ENCODE results near the gene THRA.
A peak's percentile ranks its signal among the peaks of the same experiment; 100 is the strongest.

THRA gene, protein sequence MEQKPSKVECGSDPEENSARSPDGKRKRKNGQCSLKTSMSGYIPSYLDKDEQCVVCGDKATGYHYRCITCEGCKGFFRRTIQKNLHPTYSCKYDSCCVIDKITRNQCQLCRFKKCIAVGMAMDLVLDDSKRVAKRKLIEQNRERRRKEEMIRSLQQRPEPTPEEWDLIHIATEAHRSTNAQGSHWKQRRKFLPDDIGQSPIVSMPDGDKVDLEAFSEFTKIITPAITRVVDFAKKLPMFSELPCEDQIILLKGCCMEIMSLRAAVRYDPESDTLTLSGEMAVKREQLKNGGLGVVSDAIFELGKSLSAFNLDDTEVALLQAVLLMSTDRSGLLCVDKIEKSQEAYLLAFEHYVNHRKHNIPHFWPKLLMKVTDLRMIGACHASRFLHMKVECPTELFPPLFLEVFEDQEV

GRCh38 chr17:40062329-40063186 is at the start of gene THRA:
Gene THRA (plus strand): TSS chr17:40062965. CDS start chr17:40074489, 11,524 bp downstream.
- DNase-seq (ENCODE audit: low read depth in 2 of 2, low spot score in 1 of 2), result peak in 1 of 2 donors; percentile 44

- no peak for DNase-seq (ENCODE audit: low read depth in 2 of 2, low spot score in 1 of 2)
Observed at GRCh38 chr17:40014375-40014980, 48.3 kb upstream of the THRA start.

DNA sequence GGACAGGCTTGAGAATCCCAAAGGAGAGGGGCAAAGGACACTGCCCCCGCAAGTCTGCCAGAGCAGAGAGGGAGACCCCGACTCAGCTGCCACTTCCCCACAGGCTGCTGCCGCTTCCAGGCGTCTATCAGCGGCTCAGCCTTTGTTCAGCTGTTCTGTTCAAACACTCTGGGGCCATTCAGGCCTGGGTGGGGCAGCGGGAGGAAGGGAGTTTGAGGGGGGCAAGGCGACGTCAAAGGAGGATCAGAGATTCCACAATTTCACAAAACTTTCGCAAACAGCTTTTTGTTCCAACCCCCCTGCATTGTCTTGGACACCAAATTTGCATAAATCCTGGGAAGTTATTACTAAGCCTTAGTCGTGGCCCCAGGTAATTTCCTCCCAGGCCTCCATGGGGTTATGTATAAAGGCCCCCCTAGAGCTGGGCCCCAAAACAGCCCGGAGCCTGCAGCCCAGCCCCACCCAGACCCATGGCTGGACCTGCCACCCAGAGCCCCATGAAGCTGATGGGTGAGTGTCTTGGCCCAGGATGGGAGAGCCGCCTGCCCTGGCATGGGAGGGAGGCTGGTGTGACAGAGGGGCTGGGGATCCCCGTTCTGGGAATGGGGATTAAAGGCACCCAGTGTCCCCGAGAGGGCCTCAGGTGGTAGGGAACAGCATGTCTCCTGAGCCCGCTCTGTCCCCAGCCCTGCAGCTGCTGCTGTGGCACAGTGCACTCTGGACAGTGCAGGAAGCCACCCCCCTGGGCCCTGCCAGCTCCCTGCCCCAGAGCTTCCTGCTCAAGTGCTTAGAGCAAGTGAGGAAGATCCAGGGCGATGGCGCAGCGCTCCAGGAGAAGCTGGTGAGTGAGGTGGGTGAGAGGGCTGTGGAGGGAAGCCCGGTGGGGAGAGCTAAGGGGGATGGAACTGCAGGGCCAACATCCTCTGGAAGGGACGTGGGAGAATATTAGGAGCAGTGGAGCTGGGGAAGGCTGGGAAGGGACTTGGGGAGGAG is 47.5 kb upstream of the THRA start, which contains the start of gene CSF3:
CSF3 (plus strand) TSS at position 436 of the 993 bp plus-strand sequence; CDS start at position 471, 35 bp downstream.
- DNase-seq (ENCODE audit: low read depth in 2 of 2, low spot score in 1 of 2), result no peak

DNA sequence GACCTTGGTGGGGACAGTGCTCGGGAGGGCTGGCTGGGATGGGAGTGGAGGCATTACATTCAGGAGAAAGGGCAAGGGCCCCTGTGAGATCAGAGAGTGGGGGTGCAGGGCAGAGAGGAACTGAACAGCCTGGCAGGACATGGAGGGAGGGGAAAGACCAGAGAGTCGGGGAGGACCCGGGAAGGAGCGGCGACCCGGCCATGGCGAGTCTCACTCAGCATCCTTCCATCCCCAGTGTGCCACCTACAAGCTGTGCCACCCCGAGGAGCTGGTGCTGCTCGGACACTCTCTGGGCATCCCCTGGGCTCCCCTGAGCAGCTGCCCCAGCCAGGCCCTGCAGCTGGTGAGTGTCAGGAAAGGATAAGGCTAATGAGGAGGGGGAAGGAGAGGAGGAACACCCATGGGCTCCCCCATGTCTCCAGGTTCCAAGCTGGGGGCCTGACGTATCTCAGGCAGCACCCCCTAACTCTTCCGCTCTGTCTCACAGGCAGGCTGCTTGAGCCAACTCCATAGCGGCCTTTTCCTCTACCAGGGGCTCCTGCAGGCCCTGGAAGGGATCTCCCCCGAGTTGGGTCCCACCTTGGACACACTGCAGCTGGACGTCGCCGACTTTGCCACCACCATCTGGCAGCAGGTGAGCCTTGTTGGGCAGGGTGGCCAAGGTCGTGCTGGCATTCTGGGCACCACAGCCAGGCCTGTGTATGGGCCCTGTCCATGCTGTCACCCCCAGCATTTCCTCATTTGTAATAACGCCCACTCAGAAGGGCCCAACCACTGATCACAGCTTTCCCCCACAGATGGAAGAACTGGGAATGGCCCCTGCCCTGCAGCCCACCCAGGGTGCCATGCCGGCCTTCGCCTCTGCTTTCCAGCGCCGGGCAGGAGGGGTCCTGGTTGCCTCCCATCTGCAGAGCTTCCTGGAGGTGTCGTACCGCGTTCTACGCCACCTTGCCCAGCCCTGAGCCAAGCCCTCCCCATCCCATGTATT is 46.5 kb upstream of the THRA start:
- no peak for DNase-seq (ENCODE audit: low read depth in 2 of 2, low spot score in 1 of 2)

DNA sequence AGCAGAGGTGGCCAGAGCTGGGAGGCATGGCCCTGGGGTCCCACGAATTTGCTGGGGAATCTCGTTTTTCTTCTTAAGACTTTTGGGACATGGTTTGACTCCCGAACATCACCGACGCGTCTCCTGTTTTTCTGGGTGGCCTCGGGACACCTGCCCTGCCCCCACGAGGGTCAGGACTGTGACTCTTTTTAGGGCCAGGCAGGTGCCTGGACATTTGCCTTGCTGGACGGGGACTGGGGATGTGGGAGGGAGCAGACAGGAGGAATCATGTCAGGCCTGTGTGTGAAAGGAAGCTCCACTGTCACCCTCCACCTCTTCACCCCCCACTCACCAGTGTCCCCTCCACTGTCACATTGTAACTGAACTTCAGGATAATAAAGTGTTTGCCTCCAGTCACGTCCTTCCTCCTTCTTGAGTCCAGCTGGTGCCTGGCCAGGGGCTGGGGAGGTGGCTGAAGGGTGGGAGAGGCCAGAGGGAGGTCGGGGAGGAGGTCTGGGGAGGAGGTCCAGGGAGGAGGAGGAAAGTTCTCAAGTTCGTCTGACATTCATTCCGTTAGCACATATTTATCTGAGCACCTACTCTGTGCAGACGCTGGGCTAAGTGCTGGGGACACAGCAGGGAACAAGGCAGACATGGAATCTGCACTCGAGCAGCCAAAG is 45.2 kb upstream of the THRA start:
- DNase-seq (ENCODE audit: low read depth in 2 of 2, low spot score in 1 of 2), result no peak

- DNase-seq (ENCODE audit: low read depth in 2 of 2, low spot score in 1 of 2), result no peak
Observed at GRCh38 chr17:40018211-40019121, 44.3 kb upstream of the THRA start.

- DNase-seq (ENCODE audit: low read depth in 2 of 2, low spot score in 1 of 2), result no peak
Observed at GRCh38 chr17:40019140-40019991, 43.4 kb upstream of the THRA start.

- no peak for DNase-seq (ENCODE audit: low read depth in 2 of 2, low spot score in 1 of 2)
Observed at GRCh38 chr17:40020146-40020545, 42.6 kb upstream of the THRA start.

- no peak for DNase-seq (ENCODE audit: low read depth in 2 of 2, low spot score in 1 of 2)
Observed at GRCh38 chr17:40021451-40021971, 41.3 kb upstream of the THRA start.

- DNase-seq (ENCODE audit: low read depth in 2 of 2, low spot score in 1 of 2), result no peak
Observed at GRCh38 chr17:40022497-40022896, 40.3 kb upstream of the THRA start.

DNA sequence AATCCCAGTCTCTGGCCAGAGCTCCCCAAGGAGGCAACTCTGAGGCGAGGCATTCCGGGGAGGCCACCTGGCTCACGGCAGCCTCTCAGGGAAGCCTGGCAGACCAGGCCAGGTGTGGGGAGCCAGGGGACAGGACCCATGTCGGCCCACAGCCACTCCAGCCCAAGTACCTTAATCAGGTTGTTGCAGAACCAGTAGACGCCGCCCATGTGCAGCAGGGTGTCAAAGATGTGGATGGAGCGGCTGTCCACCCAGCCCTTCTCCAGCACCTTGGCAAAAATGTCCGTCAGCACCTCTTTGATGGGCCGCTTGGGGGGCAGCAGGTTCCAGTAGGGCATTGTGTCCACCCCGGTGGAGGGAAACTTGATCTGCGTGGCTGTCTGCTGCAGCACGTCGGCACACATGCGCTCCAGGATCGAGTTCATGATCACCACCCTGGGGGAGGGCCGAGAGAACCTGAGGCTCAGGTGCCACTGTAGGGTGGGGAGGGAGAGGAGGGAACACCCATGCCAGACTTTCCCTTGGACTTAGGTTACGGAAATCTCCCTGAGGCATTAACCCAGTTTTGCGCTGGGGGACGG is 39.7 kb upstream of the THRA start:
- no peak for DNase-seq (ENCODE audit: low read depth in 2 of 2, low spot score in 1 of 2)

DNA sequence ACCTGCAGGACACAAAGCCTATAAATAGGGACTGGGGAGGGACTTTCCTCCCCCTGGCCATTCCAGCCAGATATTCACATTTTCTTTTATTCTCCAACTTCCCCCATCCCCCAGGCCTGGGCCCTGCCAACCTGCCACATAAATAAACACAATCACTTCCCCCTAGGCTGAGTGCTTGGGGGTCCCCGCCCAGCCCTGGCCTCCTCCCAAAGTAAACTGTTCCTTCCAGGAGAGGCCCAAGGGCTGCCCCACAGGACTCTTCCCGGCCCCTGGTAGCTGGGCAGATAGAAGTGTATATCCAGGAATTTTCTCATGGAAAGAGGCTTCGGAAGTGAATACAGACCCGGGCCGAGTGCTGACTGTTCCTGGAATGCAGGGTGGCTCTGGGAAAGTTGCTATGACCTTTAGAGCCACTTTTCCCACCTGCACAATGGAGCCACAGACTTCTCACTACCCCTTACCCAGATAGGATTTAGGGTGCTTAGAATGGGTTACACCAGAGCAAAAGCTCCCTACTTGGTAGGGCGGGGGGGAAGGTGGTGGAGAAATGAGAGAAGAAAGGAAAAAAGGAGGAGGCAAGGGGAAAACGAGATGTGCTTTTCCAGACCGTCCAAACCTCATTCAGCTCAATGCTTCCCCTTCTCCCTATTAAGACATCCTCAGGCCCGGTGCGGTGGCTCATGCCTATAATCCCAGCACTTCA is 39.0 kb upstream of the THRA start:
- DNase-seq (ENCODE audit: low read depth in 2 of 2, low spot score in 1 of 2), result no peak

DNA sequence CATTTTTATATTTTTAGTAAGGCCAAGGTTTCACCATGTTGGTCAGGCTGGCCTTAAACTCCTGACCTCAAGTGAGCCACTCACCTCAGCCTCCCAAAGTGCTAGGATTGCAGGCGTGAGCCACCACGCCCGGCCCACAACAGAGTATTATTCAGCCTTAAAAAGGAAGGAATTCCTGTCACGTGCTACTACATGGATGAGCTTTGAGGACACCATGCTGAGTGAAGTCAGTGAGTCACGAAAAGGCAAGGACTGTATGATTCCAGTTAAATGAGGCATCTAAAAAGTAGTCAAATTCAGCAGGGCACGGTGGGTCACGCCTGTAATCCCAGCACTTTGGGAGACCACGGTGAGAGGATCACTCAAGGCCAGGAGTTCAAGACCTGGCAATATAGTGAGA is 37.9 kb upstream of the THRA start:
- DNase-seq (ENCODE audit: low read depth in 2 of 2, low spot score in 1 of 2), result no peak

DNA sequence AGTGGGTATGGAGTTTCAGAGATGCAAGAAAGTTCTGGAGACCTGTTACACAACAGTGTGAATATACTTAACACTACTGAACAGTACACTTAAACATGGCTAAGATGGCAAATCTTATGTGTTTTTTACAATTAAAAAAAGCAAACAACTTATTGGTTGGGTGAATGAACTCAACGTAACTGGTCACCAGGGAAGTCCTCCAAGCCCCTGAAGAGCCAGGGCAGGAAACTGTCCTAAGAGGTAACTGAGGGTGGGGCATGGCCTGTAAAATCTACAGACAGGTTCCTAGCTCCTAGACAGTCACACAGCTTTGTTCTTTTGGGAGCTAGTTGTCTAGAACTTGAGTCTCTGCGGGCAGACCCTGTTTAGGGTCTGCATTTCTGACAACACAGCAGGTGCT is 37.2 kb upstream of the THRA start:
- no peak for DNase-seq (ENCODE audit: low read depth in 2 of 2, low spot score in 1 of 2)

- DNase-seq (ENCODE audit: low read depth in 2 of 2, low spot score in 1 of 2), result no peak
Observed at GRCh38 chr17:40025991-40026815, 36.6 kb upstream of the THRA start.
